ENCODE results near the gene PTPRC. TPM values are rescaled to one million over a fixed set of nuclear protein-coding genes. Genes with fewer than 3 reads are reported as not detected.

Gene PTPRC
- total RNA-seq, 4 donors from 2014 or later = 4.7 to 11.4 (median 6.7) TPM

GRCh38 chr1:198713081-198713480 is 74.2 kb downstream of the PTPRC start:
- TF ChIP-seq CTCF (IDR thresholded peaks at IDR 0.05) (no peak), POLR2AphosphoS5 (IDR thresholded peaks at IDR 0.05) (no peak), POLR2A (IDR thresholded peaks at IDR 0.05) (no peak)
- Histone ChIP-seq H3K36me3 (no peaks in the 10 kb centered on the region), H3K27ac (no peak overlapping the region), H3K4me3 (no peak overlapping the region), H3K27me3 (no peaks in the 10 kb centered on the region), H3K9me3 (no peaks in the 10 kb centered on the region), H3K4me1 (no peaks in the 10 kb centered on the region)
- no peak for DNase-seq (ENCODE audit: low spot score in 2 of 2)

- Histone ChIP-seq H3K4me1 (no peaks in the 10 kb centered on the region), H3K4me3 (no peak overlapping the region), H3K9me3 (no peaks in the 10 kb centered on the region), H3K36me3 (no peaks in the 10 kb centered on the region), H3K27ac (no peak overlapping the region), H3K27me3 (no peaks in the 10 kb centered on the region)
- no peak for TF ChIP-seq EP300 (IDR thresholded peaks at IDR 0.05)
- no peak for TF ChIP-seq POLR2A (IDR thresholded peaks at IDR 0.05)
- TF ChIP-seq CTCF (IDR thresholded peaks at IDR 0.05) = no peak
- TF ChIP-seq POLR2AphosphoS5 (IDR thresholded peaks at IDR 0.05) = no peak
- DNase-seq (ENCODE audit: low spot score in 2 of 2) = no peak
- 85% methylated on average over 5 of the region's 5 CpGs for WGBS
These were observed 75.4 kb downstream of the PTPRC start for GRCh38 chr1:198714271-198714670.

GRCh38 chr1:198716051-198716450 is 77.2 kb downstream of the PTPRC start:
- 89% methylated on average over 5 of the region's 5 CpGs for WGBS
- no peaks in the 10 kb centered on the region for H3K27me3 ChIP-seq
- no peaks in the 10 kb centered on the region for H3K36me3 ChIP-seq

DNA sequence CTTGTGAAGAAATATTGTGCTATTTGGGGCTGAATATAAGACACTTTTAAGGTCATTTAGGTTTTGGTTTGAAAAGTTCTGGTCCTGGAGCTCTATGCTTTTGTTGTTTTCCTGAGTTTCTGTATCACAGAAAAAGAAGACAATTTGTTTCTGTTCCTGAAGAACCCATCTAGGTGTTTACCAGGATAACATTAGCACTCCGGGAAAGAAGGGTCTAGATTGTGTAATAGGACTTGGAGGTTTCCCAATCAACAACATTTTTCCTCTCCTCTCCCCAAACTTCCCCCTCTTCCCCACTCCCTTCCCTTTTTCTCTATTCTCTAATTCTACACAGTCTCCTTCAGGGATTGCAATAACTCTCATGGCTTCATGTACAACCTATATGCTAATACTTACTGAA is 78.7 kb downstream of the PTPRC start:
- Histone ChIP-seq H3K27ac (no peak overlapping the region), H3K4me3 (no peak overlapping the region), H3K27me3 (no peaks in the 10 kb centered on the region), H3K36me3 (no peaks in the 10 kb centered on the region), H3K9me3 (no peaks in the 10 kb centered on the region), H3K4me1 (no peaks in the 10 kb centered on the region)
- no peak for TF ChIP-seq CTCF (IDR thresholded peaks at IDR 0.05)
- no peak for TF ChIP-seq EP300 (IDR thresholded peaks at IDR 0.05)
- TF ChIP-seq POLR2AphosphoS5 (IDR thresholded peaks at IDR 0.05) = no peak
- no peak for TF ChIP-seq POLR2A (IDR thresholded peaks at IDR 0.05)
- 58% methylated on average over 1 of the region's 1 CpG for WGBS
- no peak for DNase-seq (ENCODE audit: low spot score in 2 of 2)

More at GRCh38 chr1:198716051-198716450, 77.2 kb downstream of the PTPRC start:
- Histone ChIP-seq H3K4me1 (no peaks in the 10 kb centered on the region), H3K9me3 (no peaks in the 10 kb centered on the region), H3K27ac (no peak overlapping the region), H3K4me3 (no peak overlapping the region)
- DNase-seq (ENCODE audit: low spot score in 2 of 2) = no peak
- TF ChIP-seq POLR2A (IDR thresholded peaks at IDR 0.05) = no peak
- TF ChIP-seq POLR2AphosphoS5 (IDR thresholded peaks at IDR 0.05) = no peak
- TF ChIP-seq EP300 (IDR thresholded peaks at IDR 0.05) = no peak
- no peak for TF ChIP-seq CTCF (IDR thresholded peaks at IDR 0.05)

DNA sequence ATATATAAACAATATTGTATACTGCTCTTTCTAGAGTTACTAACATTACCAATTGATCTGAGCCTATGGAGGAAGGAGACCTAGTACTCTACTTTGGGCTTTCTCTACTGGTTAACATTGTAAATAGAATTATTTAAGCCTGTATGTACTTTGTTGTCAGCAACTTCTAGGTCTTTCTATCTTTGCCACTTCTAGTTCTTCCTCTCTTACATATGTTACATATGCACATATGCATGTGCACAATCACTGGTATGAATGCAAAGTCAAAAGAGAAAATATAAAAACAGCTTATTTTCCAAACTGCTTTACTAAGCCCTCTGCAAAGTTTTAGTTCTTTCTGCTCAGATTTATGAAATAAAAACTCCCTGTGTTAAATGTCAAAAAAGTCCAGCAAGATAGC is 84.3 kb downstream of the PTPRC start:
- no peak overlapping the region for H3K27ac ChIP-seq
- H3K4me1 ChIP-seq = no peaks in the 10 kb centered on the region
- TF ChIP-seq EP300 (IDR thresholded peaks at IDR 0.05) (no peak), POLR2A (IDR thresholded peaks at IDR 0.05) (no peak), CTCF (IDR thresholded peaks at IDR 0.05) (no peak), POLR2AphosphoS5 (IDR thresholded peaks at IDR 0.05) (no peak)
- H3K27me3 ChIP-seq = no peaks in the 10 kb centered on the region
- DNase-seq (ENCODE audit: low spot score in 2 of 2) = no peak
- H3K36me3 ChIP-seq = no peaks in the 10 kb centered on the region
- H3K9me3 ChIP-seq = no peaks in the 10 kb centered on the region
- H3K4me3 ChIP-seq = no peak overlapping the region

Data from suprapubic skin (tissue), 4 donors.